ENCODE results near the gene PLIN3. TPM values are rescaled to one million over a fixed set of nuclear protein-coding genes. Genes with fewer than 3 reads are reported as not detected.
A peak's percentile ranks its signal among the peaks of the same experiment; 100 is the strongest.

Gene PLIN3
- total RNA-seq, 1 experiment from 2014 or later: 63.8 TPM

GRCh38 chr19:4815426-4816201 is 51.9 kb downstream of the PLIN3 start:
- no TSS peak for BruUV-seq (replicated peaks)
- peak overlapping the region; percentile 39 for H3K27ac Mint-ChIP-seq (ENCODE audit: unreplicated experiment)
- Histone ChIP-seq H3K4me1 (peaks cover 3% of the 10 kb centered on the region; the same call in 1 of the 2 replicates), H3K36me3 (ENCODE audit: control insufficient read depth, insufficient read depth, low read length) (no peaks in the 10 kb centered on the region; the same call in 1 of the 2 replicates), H3K9me3 (no peaks in the 10 kb centered on the region), H3K27me3 (replicated peaks; ENCODE audit: control insufficient read depth, insufficient read depth, low read length) (no peaks in the 10 kb centered on the region), H3K4me3 (ENCODE audit: low read depth, low read length) (peak overlapping the region; percentile 44)
- CTCF ChIA-PET: no interaction called here
- peaks cover 19% of the 10 kb centered on the region for H3K36me3 Mint-ChIP-seq (ENCODE audit: insufficient read depth, unreplicated experiment)
- peaks cover 11% of the 10 kb centered on the region for H3K9me3 Mint-ChIP-seq (ENCODE audit: unreplicated experiment)
- H3K4me1 Mint-ChIP-seq (ENCODE audit: low read depth, unreplicated experiment): peaks cover 9% of the 10 kb centered on the region
- TF ChIP-seq CTCF (IDR thresholded peaks at IDR 0.05; ENCODE audit: insufficient read depth in 1 of 2, low read depth in 1 of 2, low read length in 1 of 2, severe bottlenecking in 1 of 2, unreplicated experiment in 1 of 2): no peak
- peak overlapping the region; percentile 80 for H3K4me3 Mint-ChIP-seq (ENCODE audit: unreplicated experiment)
- no peaks in the 10 kb centered on the region for H3K27me3 Mint-ChIP-seq (ENCODE audit: insufficient read depth, unreplicated experiment)
- POLR2A ChIA-PET: interaction anchor here (0.6 kb wide), 2 partner anchors 10 to 1875 kb away, joined by 3 to 5 read pairs; no protein-coding TSS in a partner anchor
- DNase-seq: peak; percentile 89 to 94
- intact Hi-C loops (cut with micrococcal nuclease; ENCODE audit: unreplicated experiment): no loop called here

GRCh38 chr19:4814625-4815425 is 52.6 kb downstream of the PLIN3 start:
- CTCF ChIA-PET: no interaction called here
- intact Hi-C loops (cut with micrococcal nuclease; ENCODE audit: unreplicated experiment): no loop called here
- no peak for DNase-seq
- TF ChIP-seq CTCF (IDR thresholded peaks at IDR 0.05; ENCODE audit: insufficient read depth in 1 of 2, low read depth in 1 of 2, low read length in 1 of 2, severe bottlenecking in 1 of 2, unreplicated experiment in 1 of 2): no peak
- peaks cover 11% of the 10 kb centered on the region for H3K9me3 Mint-ChIP-seq (ENCODE audit: unreplicated experiment)
- H3K4me1 Mint-ChIP-seq (ENCODE audit: low read depth, unreplicated experiment): peaks cover 9% of the 10 kb centered on the region
- Histone ChIP-seq H3K27me3 (replicated peaks; ENCODE audit: control insufficient read depth, insufficient read depth, low read length) (no peaks in the 10 kb centered on the region), H3K36me3 (ENCODE audit: control insufficient read depth, insufficient read depth, low read length) (no peaks in the 10 kb centered on the region; the same call in 1 of the 2 replicates), H3K4me1 (peaks cover 3% of the 10 kb centered on the region; the same call in 1 of the 2 replicates), H3K9me3 (no peaks in the 10 kb centered on the region), H3K4me3 (ENCODE audit: low read depth, low read length) (peak overlapping the region; percentile 44)
- H3K27ac Mint-ChIP-seq (ENCODE audit: unreplicated experiment): peak overlapping the region; percentile 39
- H3K4me3 Mint-ChIP-seq (ENCODE audit: unreplicated experiment): peak overlapping the region; percentile 80
- no peaks in the 10 kb centered on the region for H3K27me3 Mint-ChIP-seq (ENCODE audit: insufficient read depth, unreplicated experiment)
- BruUV-seq (replicated peaks): no TSS peak
- H3K36me3 Mint-ChIP-seq (ENCODE audit: insufficient read depth, unreplicated experiment): peaks cover 19% of the 10 kb centered on the region
- POLR2A ChIA-PET: interaction anchor here (0.6 kb wide), 2 partner anchors 9 to 1876 kb away, joined by 3 to 5 read pairs; no protein-coding TSS in a partner anchor

Measured in Caco-2 (cell line).